ENCODE results near the gene SFI1. TPM values are rescaled to one million over a fixed set of nuclear protein-coding genes. Genes with fewer than 3 reads are reported as not detected.

The SFI1 gene
- total and polyA plus RNA-seq, 7 donors, result 6.5 to 40.9 (median 17.5) TPM

GRCh38 chr22:31623592-31624304 lies 127.4 kb downstream of the SFI1 start:
- Histone ChIP-seq H3K27ac (peak overlapping the region in 1 of 4 donors; percentile 7), H3K9me3 (no peaks in the 10 kb centered on the region), H3K36me3 (peaks cover 0 to 32% (median 22%) of the 10 kb centered on the region in 4 donors), H3K4me3 (no peak overlapping the region), H3K4me1 (peaks cover 0 to 50% (median 44%) of the 10 kb centered on the region in 4 donors), H3K27me3 (no peaks in the 10 kb centered on the region)
- 96% methylated on average over 18 of the region's 18 CpGs for WGBS, 2 donors
- TF ChIP-seq POLR2AphosphoS5 (IDR thresholded peaks at IDR 0.05) (no peak), EP300 (IDR thresholded peaks at IDR 0.05) (no peak), POLR2A (IDR thresholded peaks at IDR 0.05) (no peak)
- TF ChIP-seq, protein P1, sequence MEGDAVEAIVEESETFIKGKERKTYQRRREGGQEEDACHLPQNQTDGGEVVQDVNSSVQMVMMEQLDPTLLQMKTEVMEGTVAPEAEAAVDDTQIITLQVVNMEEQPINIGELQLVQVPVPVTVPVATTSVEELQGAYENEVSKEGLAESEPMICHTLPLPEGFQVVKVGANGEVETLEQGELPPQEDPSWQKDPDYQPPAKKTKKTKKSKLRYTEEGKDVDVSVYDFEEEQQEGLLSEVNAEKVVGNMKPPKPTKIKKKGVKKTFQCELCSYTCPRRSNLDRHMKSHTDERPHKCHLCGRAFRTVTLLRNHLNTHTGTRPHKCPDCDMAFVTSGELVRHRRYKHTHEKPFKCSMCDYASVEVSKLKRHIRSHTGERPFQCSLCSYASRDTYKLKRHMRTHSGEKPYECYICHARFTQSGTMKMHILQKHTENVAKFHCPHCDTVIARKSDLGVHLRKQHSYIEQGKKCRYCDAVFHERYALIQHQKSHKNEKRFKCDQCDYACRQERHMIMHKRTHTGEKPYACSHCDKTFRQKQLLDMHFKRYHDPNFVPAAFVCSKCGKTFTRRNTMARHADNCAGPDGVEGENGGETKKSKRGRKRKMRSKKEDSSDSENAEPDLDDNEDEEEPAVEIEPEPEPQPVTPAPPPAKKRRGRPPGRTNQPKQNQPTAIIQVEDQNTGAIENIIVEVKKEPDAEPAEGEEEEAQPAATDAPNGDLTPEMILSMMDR (IDR thresholded peaks at IDR 0.05), result no peak
- no peak for DNase-seq
- intact Hi-C loops (cut with DNase I), result no loop called here

DNA sequence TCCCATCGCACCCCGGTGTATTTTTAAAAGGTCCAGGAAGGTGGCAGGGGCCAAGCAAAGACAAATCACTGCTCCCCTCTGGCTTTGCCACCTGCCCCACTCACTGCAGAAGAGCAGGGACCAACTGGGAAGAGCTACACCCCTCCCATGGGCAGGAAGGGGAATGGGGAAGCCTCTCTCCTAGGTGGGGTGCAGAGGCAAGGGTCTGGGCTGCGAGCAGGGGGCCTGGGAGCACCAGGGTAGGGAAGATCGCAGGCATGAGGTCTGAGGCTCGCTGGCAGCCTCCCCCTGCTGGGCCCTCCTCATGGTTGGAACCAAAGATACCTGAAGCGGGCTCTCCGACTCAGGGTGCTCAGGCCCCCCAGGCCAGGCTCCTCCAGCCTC lies 128.9 kb downstream of the SFI1 start:
- Histone ChIP-seq H3K4me3 (peak overlapping the region; percentile 12 to 39 (median 26)), H3K4me1 (peaks cover 0 to 63% (median 56%) of the 10 kb centered on the region in 4 donors)

GRCh38 chr22:31625661-31626426 lies 129.5 kb downstream of the SFI1 start:
- Histone ChIP-seq H3K4me1 (peaks cover 0 to 69% (median 57%) of the 10 kb centered on the region in 4 donors), H3K36me3 (peaks cover 0 to 11% (median 5%) of the 10 kb centered on the region in 4 donors), H3K9me3 (no peaks in the 10 kb centered on the region), H3K27me3 (no peaks in the 10 kb centered on the region), H3K4me3 (peak overlapping the region; percentile 12 to 39 (median 26)), H3K27ac (peak overlapping the region; percentile 34 to 82 (median 69))
- WGBS, 2 donors, result 69 to 82% methylated on average over 31 of the region's 31 CpGs
- DNase-seq, result peak; percentile 88
- peak in 1 of 4 donors; percentile 21 for TF ChIP-seq POLR2AphosphoS5 (IDR thresholded peaks at IDR 0.05)
- no peak for TF ChIP-seq POLR2A (IDR thresholded peaks at IDR 0.05)
- intact Hi-C loops (cut with DNase I), result no loop called here

More for the DNA sequence above, 128.9 kb downstream of the SFI1 start:
- Histone ChIP-seq H3K9me3 (no peaks in the 10 kb centered on the region), H3K27me3 (no peaks in the 10 kb centered on the region), H3K27ac (peak overlapping the region in 3 of 4 donors; percentile 66 to 82 (median 72)), H3K36me3 (peaks cover 0 to 17% (median 11%) of the 10 kb centered on the region in 4 donors)
- no peak for TF ChIP-seq POLR2AphosphoS5 (IDR thresholded peaks at IDR 0.05)
- TF ChIP-seq, protein P1 (IDR thresholded peaks at IDR 0.05), result no peak
- TF ChIP-seq POLR2A (IDR thresholded peaks at IDR 0.05), result no peak
- no peak for TF ChIP-seq EP300 (IDR thresholded peaks at IDR 0.05)
- intact Hi-C loops (cut with DNase I), result no loop called here
- no peak for DNase-seq
- 92 to 94% methylated on average over 7 of the region's 7 CpGs for WGBS, 2 donors

DNA sequence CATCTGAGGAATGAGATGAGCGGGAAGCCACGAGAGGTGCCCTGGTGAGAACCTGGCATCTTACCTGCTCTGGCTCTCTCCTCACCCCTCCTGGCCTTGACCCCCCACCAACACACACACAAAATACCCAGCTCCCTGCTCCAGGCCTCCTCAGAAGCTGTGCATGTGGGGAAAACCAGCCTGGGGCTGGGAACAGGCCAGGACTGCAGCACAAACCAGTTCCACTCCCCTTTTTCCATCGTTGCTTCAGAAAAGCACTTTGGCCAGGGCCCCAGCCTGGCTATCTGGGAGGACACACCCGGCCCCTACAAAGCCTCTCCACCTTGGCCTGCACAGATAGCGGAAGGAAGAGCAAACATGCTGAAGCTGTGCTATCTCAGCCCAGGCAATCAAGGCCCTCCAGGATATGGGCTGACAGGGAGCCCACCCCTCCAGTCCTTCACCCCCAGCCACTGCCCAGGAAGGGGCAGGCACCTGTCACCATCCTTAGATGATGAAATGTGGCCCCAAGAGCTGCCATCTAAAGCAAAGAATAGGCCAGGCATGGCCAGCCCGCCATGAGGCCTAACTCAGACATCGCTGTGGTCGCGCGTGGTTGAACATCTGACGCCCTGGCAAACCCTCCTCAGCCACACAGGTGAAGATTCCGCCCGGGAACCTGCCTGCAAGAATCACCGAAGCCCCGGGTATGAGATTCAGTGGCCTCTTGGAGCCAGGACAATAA lies 130.3 kb downstream of the SFI1 start:
- TF ChIP-seq, protein P1 (IDR thresholded peaks at IDR 0.05), result no peak
- TF ChIP-seq EP300 (IDR thresholded peaks at IDR 0.05) (no peak), POLR2AphosphoS5 (IDR thresholded peaks at IDR 0.05) (no peak), POLR2A (IDR thresholded peaks at IDR 0.05) (no peak)
- Histone ChIP-seq H3K4me3 (peak overlapping the region in 1 of 4 donors; percentile 34), H3K4me1 (peaks cover 0 to 76% (median 65%) of the 10 kb centered on the region in 4 donors), H3K27ac (peak overlapping the region; percentile 34 to 82 (median 69)), H3K27me3 (no peaks in the 10 kb centered on the region), H3K36me3 (peaks cover 0 to 3% (median 0%) of the 10 kb centered on the region in 4 donors), H3K9me3 (no peaks in the 10 kb centered on the region)
- 76 to 82% methylated on average over 15 of the region's 15 CpGs for WGBS, 2 donors
- intact Hi-C loops (cut with DNase I), result no loop called here
- no peak for DNase-seq
